ENCODE data around the gene ZNF776.

GRCh38 chr19:57747472-57747807, 825 bp downstream of the ZNF776 start:
- TF ChIP-seq CTCF (IDR thresholded peaks at IDR 0.05; ENCODE audit: poor library complexity, severe bottlenecking) (no peak), RAD21 (conservative IDR thresholded peaks at IDR 0.05) (no peak), EZH2 (IDR thresholded peaks at IDR 0.05; ENCODE audit: borderline replicate concordance, insufficient read depth, low read length, poor library complexity, severe bottlenecking) (no peak), EP300 (conservative IDR thresholded peaks at IDR 0.05; ENCODE audit: poor library complexity, severe bottlenecking) (no peak), POLR2AphosphoS5 (IDR thresholded peaks at IDR 0.05) (no peak), SMC3 (conservative IDR thresholded peaks at IDR 0.05; ENCODE audit: poor library complexity) (no peak), MXI1 (conservative IDR thresholded peaks at IDR 0.05; ENCODE audit: poor library complexity, severe bottlenecking) (no peak), TAF1 (IDR thresholded peaks at IDR 0.05; ENCODE audit: low read depth) (no peak), REST (IDR thresholded peaks at IDR 0.05; ENCODE audit: borderline replicate concordance) (no peak)
